LNCaP clone FGC (cell line): ENCODE results near the gene BPIFB2.

ENCODE experiments used
- DNase-seq: peaks from one replicate; pipeline ENCODE4 v3.0.0-alpha.2; 2011; ENCODE audit warnings: low read depth
- H3K4me3 ChIP-seq: 2 replicates; pipeline ENCODE4 v1.5.1; 2011; ENCODE audit warnings: mild to moderate bottlenecking, low read depth, low read length, control low read depth
- TF ChIP-seq, protein P1 (sequence below): IDR thresholded peaks from 2 replicates; pipeline ENCODE4 v1.5.1; 2012; ENCODE audit warnings: mild to moderate bottlenecking; ENCODE audit not compliant: control insufficient read depth, insufficient read depth; ENCODE audit errors: extremely low read depth

The BPIFB2 gene

DNA sequence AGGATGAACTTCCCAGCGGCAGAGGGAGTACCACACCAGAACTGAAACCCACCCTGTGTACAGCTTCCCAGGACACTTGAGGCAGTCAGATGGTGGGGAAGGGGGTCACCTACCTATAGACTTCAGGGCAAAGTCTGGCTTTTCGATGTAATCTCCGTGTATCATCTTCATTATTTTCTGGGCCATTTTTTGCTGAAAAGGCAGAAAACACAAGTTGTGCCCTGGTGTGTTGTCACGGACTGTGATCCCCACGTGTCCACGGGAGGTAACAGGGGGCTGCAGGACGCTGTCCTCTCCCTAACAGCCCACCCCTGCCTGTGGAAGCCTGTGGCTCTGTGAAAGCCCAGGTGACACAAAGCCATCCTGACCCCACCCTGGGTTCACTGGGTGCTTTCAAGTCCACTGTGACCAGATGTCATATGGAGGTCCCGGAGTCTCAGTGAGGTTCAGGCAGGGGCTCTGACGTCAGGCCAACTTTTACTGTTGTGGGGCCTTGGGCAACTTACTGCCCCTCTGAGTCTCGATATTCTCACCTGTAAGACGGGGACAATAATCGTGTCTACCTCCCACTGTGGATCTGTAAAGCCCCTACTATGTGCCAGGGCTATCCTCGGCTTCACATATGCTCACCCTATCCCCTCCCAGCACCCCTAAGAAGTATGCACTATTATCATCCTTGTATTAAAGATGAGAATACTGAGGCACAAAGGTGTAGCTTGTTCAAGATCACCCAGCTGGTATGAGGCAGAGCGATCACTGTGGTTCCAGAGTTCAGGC lies 17.8 kb upstream of the BPIFB2 start:
- H3K4me3 ChIP-seq, result no peak overlapping the region
- DNase-seq, result no peak
- TF ChIP-seq, protein P1, sequence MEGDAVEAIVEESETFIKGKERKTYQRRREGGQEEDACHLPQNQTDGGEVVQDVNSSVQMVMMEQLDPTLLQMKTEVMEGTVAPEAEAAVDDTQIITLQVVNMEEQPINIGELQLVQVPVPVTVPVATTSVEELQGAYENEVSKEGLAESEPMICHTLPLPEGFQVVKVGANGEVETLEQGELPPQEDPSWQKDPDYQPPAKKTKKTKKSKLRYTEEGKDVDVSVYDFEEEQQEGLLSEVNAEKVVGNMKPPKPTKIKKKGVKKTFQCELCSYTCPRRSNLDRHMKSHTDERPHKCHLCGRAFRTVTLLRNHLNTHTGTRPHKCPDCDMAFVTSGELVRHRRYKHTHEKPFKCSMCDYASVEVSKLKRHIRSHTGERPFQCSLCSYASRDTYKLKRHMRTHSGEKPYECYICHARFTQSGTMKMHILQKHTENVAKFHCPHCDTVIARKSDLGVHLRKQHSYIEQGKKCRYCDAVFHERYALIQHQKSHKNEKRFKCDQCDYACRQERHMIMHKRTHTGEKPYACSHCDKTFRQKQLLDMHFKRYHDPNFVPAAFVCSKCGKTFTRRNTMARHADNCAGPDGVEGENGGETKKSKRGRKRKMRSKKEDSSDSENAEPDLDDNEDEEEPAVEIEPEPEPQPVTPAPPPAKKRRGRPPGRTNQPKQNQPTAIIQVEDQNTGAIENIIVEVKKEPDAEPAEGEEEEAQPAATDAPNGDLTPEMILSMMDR, result no peak

DNA sequence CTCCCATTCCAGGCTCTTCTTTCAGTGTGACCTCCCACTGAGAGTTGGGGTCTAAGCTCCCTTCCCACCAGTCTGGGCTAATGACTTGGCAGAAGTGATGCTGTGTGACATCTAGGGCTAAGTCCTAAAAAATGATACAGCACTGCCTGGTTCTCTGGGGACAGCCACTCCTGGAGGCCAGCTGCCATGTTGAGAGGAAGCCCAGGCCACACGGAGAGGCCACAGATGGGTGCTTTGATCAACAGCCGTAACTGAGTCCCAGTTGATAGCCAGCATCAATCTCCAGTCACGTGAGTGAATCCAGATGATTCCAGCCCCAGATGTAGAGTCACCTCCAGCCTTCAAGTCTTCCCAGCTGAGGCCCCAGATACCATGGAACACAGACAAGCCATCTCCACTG lies 17.1 kb upstream of the BPIFB2 start:
- H3K4me3 ChIP-seq, result no peak overlapping the region
- TF ChIP-seq, protein P1, result no peak
- no peak for DNase-seq

DNA sequence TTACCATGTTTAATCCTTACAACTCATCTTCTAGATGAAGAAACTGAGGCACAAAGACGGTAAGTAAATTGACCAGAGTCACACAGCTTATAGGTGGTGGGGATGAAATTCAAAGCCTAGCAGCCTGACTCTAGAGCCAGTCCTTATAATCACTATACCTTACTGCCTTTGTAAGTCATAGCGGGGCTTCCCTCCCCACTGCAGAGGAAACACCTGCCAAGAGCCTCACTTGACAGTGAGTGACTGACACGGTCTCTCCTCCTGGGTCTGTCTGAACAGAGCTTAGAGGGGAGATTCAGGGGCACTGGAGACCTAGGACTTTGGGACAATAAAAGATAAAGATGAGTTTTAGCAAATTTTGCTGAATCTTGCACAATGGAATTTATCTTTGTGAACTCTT lies 16.1 kb upstream of the BPIFB2 start:
- DNase-seq, result no peak
- TF ChIP-seq, protein P1, result no peak
- H3K4me3 ChIP-seq, result no peak overlapping the region

DNA sequence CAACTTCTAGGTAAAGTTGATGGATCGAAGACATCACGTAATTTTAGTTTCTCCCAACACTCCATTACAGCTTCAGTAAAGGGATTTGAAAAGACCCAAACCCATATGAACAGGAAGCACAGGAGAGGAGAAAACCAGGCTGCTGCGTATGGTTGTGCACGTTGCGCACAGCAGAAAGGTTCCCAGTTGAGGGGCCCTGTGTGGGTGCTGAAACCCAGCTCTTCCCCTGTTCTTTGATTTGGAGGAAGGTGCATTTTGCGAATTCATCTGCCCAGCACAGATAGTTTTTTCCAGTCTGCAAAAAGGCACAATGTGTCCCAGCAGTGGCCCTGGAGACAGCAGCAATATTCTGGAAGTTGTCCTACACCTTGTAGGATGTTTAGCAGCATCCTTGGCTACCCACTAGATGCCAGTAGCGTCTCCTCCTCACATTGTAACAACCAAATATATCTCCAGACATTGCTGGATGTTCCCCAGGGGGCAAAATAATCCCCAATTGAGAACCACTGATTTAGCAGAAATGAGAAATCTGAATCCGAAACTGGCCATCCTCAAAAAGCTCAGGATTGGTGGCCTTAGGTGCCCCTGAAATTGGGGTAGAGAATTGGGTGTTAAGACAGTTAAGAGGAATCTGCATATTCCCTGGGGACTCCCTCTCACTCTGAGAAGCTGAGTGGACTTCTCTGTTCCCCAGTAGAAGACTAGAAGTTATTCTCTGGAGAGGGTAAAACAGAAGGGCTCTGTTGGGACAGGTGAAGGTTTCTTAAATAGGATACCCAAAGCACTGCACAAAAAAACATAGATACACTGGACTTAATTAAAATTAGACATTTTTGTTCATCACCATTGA lies 15.5 kb upstream of the BPIFB2 start:
- TF ChIP-seq, protein P1, result no peak
- H3K4me3 ChIP-seq, result no peak overlapping the region
- DNase-seq, result no peak

DNA sequence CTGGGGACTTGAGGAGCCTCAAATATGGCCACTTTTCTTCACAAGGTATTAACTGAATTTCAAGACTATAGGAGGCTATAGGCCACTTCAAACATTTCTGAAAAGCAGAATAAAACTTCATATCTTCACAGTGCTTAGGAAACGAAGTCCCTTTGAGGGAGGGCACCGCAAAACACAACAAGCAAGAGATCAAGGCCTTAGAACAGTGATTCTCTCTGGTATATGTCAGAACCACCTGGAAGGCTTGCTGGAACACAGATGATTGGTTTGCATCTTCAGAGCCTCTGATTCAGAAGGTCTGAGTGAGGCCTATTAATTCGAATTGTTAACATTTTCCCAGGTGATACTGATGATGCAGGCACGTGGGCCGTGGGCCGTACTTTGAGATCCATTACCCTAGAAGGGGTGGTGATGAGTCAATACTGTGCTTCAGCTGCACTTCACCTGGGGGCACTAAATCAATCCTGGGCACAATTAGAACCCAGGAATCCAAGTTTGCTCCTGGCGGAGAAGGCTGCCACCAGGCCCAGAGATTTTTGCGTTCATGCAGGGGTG lies 13.9 kb upstream of the BPIFB2 start:
- no peak for DNase-seq
- H3K4me3 ChIP-seq, result no peak overlapping the region
- TF ChIP-seq, protein P1, result no peak

DNA sequence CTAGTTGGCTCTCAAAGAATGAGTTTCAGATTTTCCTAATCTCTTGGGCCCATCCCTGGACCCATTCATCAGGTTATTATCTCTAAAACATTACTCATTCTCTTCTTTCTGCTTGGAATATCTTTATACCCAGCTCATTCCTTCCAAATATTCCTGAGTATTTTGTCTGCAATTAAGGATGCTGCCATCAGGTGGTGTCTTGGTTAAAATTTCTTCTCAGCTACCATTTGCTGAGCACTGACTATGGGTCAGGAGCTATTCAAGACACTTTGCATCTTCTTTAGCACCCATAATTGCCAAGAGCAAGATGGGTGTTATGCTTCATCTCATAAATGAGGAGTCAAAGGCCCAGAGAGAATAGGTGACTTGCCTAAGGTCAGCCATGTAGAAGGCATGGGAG lies 11.7 kb upstream of the BPIFB2 start:
- TF ChIP-seq, protein P1, result no peak
- no peak overlapping the region for H3K4me3 ChIP-seq
- no peak for DNase-seq
